ENCODE data around the gene MSH3. TPM values are rescaled to one million over a fixed set of nuclear protein-coding genes. Genes with fewer than 3 reads are reported as not detected.
A peak's percentile ranks its signal among the peaks of the same experiment; 100 is the strongest.
"Not testable (repeated sequence)": the region's sequence is repeated elsewhere in the genome, so short reads cannot be mapped to it uniquely, and the experiment has no call there.

The MSH3 gene
- polyA plus RNA-seq, 1 of the 3 experiments (the other 2 are of a cell fraction) = 3.5 TPM

- peaks cover 2% of the 10 kb centered on the region for H3F3A ChIP-seq (replicated peaks; ENCODE audit: insufficient read depth)
- peaks cover 27 to 34% of the 10 kb centered on the region in 2 experiments for H3K36me3 ChIP-seq (replicated peaks in 1 of 2; ENCODE audit: control insufficient read depth in 1 of 2, insufficient read depth in 2 of 2, low read length in 1 of 2)
- H3K4me2 ChIP-seq = peak overlapping the region; percentile 85; the same call in 1 of the 2 replicates
- no peaks in the 10 kb centered on the region for H3K27me3 ChIP-seq (ENCODE audit: insufficient read depth)
- peaks cover 28% of the 10 kb centered on the region for H3K79me2 ChIP-seq (ENCODE audit: insufficient read depth)
- POLR2A ChIA-PET = no interaction called here
- H3K9me3 ChIP-seq = no peaks in the 10 kb centered on the region
- H3K4me3 ChIP-seq (ENCODE audit: low read depth in 2 of 2, low read length in 1 of 2) = no peak overlapping the region
- TF ChIP-seq, protein P1, sequence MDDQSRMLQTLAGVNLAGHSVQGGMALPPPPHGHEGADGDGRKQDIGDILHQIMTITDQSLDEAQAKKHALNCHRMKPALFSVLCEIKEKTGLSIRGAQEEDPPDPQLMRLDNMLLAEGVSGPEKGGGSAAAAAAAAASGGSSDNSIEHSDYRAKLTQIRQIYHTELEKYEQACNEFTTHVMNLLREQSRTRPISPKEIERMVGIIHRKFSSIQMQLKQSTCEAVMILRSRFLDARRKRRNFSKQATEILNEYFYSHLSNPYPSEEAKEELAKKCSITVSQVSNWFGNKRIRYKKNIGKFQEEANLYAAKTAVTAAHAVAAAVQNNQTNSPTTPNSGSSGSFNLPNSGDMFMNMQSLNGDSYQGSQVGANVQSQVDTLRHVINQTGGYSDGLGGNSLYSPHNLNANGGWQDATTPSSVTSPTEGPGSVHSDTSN (IDR thresholded peaks at IDR 0.05) = no peak
- peak; percentile 33 for TF ChIP-seq CTCF (IDR thresholded peaks at IDR 0.05)
- H3K9ac ChIP-seq = no peak overlapping the region
- H4K20me1 ChIP-seq (ENCODE audit: insufficient read depth) = peaks cover 10% of the 10 kb centered on the region
- H3K27ac ChIP-seq (ENCODE audit: low read depth in 2 of 2, low read length in 1 of 2) = peak overlapping the region in 1 of 2 experiments; percentile 27; a peak in 1 of 4 replicates
- DNase-seq = no peak
- 56% methylated on average over 1 of the region's 1 CpG for WGBS (ENCODE audit: low lambda C conversion rate)
- peaks cover 8 to 15% of the 10 kb centered on the region in 2 experiments; a peak in 2 of 4 replicates for H3K4me1 ChIP-seq (ENCODE audit: control insufficient read depth in 1 of 2, insufficient read depth in 2 of 2, low read depth in 1 of 2, low read length in 1 of 2)
- CTCF ChIA-PET = interaction anchor here (1.1 to 2.3 kb wide), 5 partner anchors 10 to 643 kb away, joined by 3 to 10 read pairs (median 5); no protein-coding TSS in a partner anchor
- H2AFZ ChIP-seq (ENCODE audit: low read depth) = no peak overlapping the region
- no peaks in the 10 kb centered on the region for H3K9me2 ChIP-seq
These were observed 2.0 kb downstream of the MSH3 start for GRCh38 chr5:80656425-80656824.

DNA sequence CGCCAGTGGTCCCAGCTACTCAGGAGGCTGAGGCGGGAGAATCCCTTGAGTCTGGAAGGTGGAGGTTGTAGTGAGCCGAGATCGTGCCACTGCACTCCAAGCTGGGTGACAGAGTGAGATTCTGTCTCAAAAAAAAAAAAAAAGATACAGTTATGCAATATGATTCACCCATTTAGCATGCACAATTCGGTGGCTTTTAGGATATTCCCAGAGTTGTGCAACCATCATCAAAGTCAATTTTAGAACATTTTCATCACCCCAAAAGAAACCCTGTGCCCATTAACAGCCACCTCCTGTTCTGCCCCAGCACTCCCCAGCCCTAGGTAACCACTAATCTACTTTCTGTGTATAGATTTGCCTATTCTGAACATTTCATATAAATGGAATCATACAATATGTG is 4.7 kb downstream of the MSH3 start:
- Histone ChIP-seq H3K79me2 (ENCODE audit: insufficient read depth) (peaks cover 44% of the 10 kb centered on the region), H3K4me2 (no peak overlapping the region), H3K9ac (no peak overlapping the region), H3K4me1 (ENCODE audit: control insufficient read depth in 1 of 2, insufficient read depth in 2 of 2, low read depth in 1 of 2, low read length in 1 of 2) (peaks cover 6 to 8% of the 10 kb centered on the region in 2 experiments; a peak in 2 of 4 replicates), H3F3A (replicated peaks; ENCODE audit: insufficient read depth) (peaks cover 2% of the 10 kb centered on the region), H3K27ac (ENCODE audit: low read depth in 2 of 2, low read length in 1 of 2) (no peak overlapping the region), H3K9me2 (no peaks in the 10 kb centered on the region), H4K20me1 (ENCODE audit: insufficient read depth) (peaks cover 1% of the 10 kb centered on the region; the same call in 1 of the 2 replicates), H3K36me3 (replicated peaks in 1 of 2; ENCODE audit: control insufficient read depth in 1 of 2, insufficient read depth in 2 of 2, low read length in 1 of 2) (peaks cover 32 to 58% of the 10 kb centered on the region in 2 experiments), H2AFZ (ENCODE audit: low read depth) (no peak overlapping the region), H3K27me3 (ENCODE audit: insufficient read depth) (no peaks in the 10 kb centered on the region), H3K9me3 (no peaks in the 10 kb centered on the region), H3K4me3 (ENCODE audit: low read depth in 2 of 2, low read length in 1 of 2) (no peak overlapping the region)
- POLR2A ChIA-PET = no interaction called here
- CTCF ChIA-PET = interaction anchor here (1.6 kb wide), 1 partner anchor 13 kb away, joined by 8 read pairs; no protein-coding TSS in a partner anchor
- 79% methylated on average over 5 of the region's 5 CpGs for WGBS (ENCODE audit: low lambda C conversion rate)
- TF ChIP-seq, protein P1 (IDR thresholded peaks at IDR 0.05) = no peak
- TF ChIP-seq SIN3A (IDR thresholded peaks at IDR 0.05; ENCODE audit: borderline replicate concordance, low read depth, low read length) (no peak), EP300 (IDR thresholded peaks at IDR 0.05; ENCODE audit: borderline replicate concordance in 1 of 2, low read depth in 1 of 2, low read length in 1 of 2) (no peak), IRF3 (IDR thresholded peaks at IDR 0.05; ENCODE audit: low read depth, low read length) (no peak), RFX5 (IDR thresholded peaks at IDR 0.05; ENCODE audit: low read length) (no peak)
- DNase-seq = no peak

- DNase-seq; H3K27me3 ChIP-seq (ENCODE audit: insufficient read depth); POLR2A ChIA-PET; H3K4me3 ChIP-seq (ENCODE audit: low read depth in 2 of 2, low read length in 1 of 2); H3F3A ChIP-seq (replicated peaks; ENCODE audit: insufficient read depth); H2AFZ ChIP-seq (ENCODE audit: low read depth); H4K20me1 ChIP-seq (ENCODE audit: insufficient read depth); H3K27ac ChIP-seq (ENCODE audit: low read depth in 2 of 2, low read length in 1 of 2); H3K9me3 ChIP-seq; H3K9ac ChIP-seq; H3K9me2 ChIP-seq; H3K4me2 ChIP-seq; H3K4me1 ChIP-seq (ENCODE audit: control insufficient read depth in 1 of 2, insufficient read depth in 2 of 2, low read depth in 1 of 2, low read length in 1 of 2): not testable (repeated sequence)
- peaks cover 38% of the 10 kb centered on the region for H3K79me2 ChIP-seq (ENCODE audit: insufficient read depth)
- 88% methylated on average over 7 of the region's 7 CpGs for WGBS (ENCODE audit: low lambda C conversion rate)
- CTCF ChIA-PET = interaction anchor here (1.7 kb wide), 1 partner anchor 11 kb away, joined by 5 read pairs; no protein-coding TSS in a partner anchor
- peaks cover 44 to 58% of the 10 kb centered on the region in 2 experiments for H3K36me3 ChIP-seq (replicated peaks in 1 of 2; ENCODE audit: control insufficient read depth in 1 of 2, insufficient read depth in 2 of 2, low read length in 1 of 2)
These were observed 6.2 kb downstream of the MSH3 start for GRCh38 chr5:80660661-80661060.
